Tibial artery (tissue), 4 donors: ENCODE results near the gene PRKAR1B.

Source experiments
- DNase-seq, 2 donors: peaks; one replicate each; pipeline ENCODE4 v3.0.0-alpha.2; 2019
- H3K27ac ChIP-seq, 2 donors: fragments of 200-600 bp; sonication (generic) in 1 of 2; 1 replicate in 1 of 2; 2 replicates in 1 of 2; pipeline ENCODE4 v1.5.1; 2018 to 2019; ENCODE audit warnings: mild to moderate bottlenecking in 1 of 2
- H3K27me3 ChIP-seq, 2 donors: fragments of 200-600 bp; sonication (generic) in 1 of 2; one replicate each; pipeline versions ENCODE4 v1.5.1 to v1.6.0; 2016 to 2019
- H3K36me3 ChIP-seq, 3 donors: fragments of 200-600 bp; sonication (generic) in 2 of 3; one replicate each; pipeline ENCODE4 v1.5.1; 2016 to 2019; ENCODE audit warnings: mild to moderate bottlenecking in 2 of 3
- H3K4me1 ChIP-seq, 4 donors: fragments of 200-600 bp; sonication (generic) in 2 of 4; 1 replicate in 3 of 4; 2 replicates in 1 of 4; pipeline ENCODE4 v1.5.1; 2016 to 2019
- H3K4me3 ChIP-seq, 2 donors: fragments of 200-600 bp; sonication (generic) in 1 of 2; 1 replicate in 1 of 2; 2 replicates in 1 of 2; pipeline ENCODE4 v1.5.1; 2018 to 2019; ENCODE audit warnings: mild to moderate bottlenecking in 2 of 2
- H3K9me3 ChIP-seq, 3 donors: fragments of 200-600 bp; sonication (generic) in 1 of 3; one replicate each; pipeline ENCODE4 v1.5.1; 2016 to 2019
- intact Hi-C: fragments of 100-400 bp; cut with DNase I; formaldehyde crosslinking; loops from one replicate; pipeline ENCODE4 v1.15.0; 2023; ENCODE audit warnings: low total_unique reads
- TF ChIP-seq, protein P1 (sequence below), 2 experiments: fragments of 200-600 bp in 1 of 2; fragments of 450-650 bp in 1 of 2; IDR thresholded peaks; one replicate each; pipeline ENCODE4 v1.5.1; 2017 to 2019; ENCODE audit warnings: antibody characterized with exemption in 2 of 2, mild to moderate bottlenecking in 1 of 2, moderate library complexity in 1 of 2

Gene PRKAR1B

DNA sequence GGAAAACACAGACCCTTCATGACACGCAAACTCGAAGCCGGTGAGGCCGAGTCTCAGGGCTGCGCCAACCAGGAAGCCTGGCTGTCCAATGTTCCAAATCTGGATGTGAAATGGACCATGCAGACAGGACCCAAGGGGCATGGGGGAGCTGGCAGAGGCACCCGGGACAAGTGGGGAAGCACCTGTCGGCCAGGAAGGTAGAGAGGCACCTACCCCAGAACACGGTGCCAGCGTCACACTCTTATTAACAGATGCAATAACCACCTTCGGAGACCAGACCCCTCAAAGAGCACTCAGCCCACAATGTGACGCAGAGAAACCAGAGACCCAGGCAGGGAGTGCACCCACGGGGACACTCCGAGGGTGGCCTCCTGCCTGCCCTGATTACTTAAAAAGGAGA lies 119.1 kb downstream of the PRKAR1B start:
- Histone ChIP-seq H3K4me3 (no peak overlapping the region), H3K27ac (peak overlapping the region; percentile 59 to 67), H3K27me3 (no peaks in the 10 kb centered on the region), H3K4me1 (peaks cover 0 to 60% (median 37%) of the 10 kb centered on the region in 4 donors), H3K9me3 (no peaks in the 10 kb centered on the region), H3K36me3 (no peaks in the 10 kb centered on the region)
- DNase-seq = no peak
- TF ChIP-seq, protein P1, sequence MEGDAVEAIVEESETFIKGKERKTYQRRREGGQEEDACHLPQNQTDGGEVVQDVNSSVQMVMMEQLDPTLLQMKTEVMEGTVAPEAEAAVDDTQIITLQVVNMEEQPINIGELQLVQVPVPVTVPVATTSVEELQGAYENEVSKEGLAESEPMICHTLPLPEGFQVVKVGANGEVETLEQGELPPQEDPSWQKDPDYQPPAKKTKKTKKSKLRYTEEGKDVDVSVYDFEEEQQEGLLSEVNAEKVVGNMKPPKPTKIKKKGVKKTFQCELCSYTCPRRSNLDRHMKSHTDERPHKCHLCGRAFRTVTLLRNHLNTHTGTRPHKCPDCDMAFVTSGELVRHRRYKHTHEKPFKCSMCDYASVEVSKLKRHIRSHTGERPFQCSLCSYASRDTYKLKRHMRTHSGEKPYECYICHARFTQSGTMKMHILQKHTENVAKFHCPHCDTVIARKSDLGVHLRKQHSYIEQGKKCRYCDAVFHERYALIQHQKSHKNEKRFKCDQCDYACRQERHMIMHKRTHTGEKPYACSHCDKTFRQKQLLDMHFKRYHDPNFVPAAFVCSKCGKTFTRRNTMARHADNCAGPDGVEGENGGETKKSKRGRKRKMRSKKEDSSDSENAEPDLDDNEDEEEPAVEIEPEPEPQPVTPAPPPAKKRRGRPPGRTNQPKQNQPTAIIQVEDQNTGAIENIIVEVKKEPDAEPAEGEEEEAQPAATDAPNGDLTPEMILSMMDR (IDR thresholded peaks at IDR 0.05) = no peak
- intact Hi-C loops = no loop called here

DNA sequence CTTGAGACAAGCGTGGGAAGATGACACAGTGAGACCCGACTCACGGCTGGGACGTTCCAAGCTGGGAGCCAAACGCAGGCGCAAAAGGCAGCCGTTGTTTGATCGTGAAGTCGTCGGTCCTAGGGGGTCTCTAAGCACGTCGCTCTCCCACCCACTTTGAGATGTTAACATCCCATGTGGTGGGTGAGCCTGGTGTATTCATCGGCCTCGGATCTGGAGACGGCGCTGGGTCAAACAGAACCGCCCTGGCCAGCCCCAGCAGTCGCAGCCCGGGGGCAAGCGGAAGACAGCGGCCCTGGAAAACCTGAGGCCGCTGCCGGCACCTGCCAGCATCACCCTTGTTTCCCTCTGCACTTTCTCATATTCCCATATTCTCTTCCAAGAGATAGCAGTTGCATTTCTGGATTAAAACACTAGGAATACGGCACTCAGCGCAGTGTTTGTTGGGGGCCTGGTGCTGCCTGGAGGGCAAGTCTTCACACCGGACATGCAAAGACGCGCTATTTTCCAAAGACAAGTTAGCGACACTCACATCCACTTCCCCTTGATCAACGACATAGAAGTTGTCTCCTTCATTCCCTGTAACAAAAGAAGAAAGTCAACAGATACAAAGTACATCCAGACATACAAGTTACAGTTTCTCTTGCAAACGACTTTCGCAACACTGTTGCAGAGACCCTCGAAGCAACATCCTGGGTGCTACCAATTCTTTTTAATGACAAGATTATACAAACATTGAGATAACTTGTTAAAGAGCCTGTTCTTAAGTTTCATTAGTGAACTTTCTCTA lies 121.2 kb downstream of the PRKAR1B start:
- TF ChIP-seq, protein P1 (IDR thresholded peaks at IDR 0.05) = no peak
- Histone ChIP-seq H3K36me3 (no peaks in the 10 kb centered on the region), H3K27me3 (no peaks in the 10 kb centered on the region), H3K4me3 (no peak overlapping the region), H3K4me1 (peaks cover 0 to 73% (median 52%) of the 10 kb centered on the region in 4 donors), H3K27ac (peak overlapping the region; percentile 89 to 91), H3K9me3 (no peaks in the 10 kb centered on the region)
- intact Hi-C loops = no loop called here
- no peak for DNase-seq

DNA sequence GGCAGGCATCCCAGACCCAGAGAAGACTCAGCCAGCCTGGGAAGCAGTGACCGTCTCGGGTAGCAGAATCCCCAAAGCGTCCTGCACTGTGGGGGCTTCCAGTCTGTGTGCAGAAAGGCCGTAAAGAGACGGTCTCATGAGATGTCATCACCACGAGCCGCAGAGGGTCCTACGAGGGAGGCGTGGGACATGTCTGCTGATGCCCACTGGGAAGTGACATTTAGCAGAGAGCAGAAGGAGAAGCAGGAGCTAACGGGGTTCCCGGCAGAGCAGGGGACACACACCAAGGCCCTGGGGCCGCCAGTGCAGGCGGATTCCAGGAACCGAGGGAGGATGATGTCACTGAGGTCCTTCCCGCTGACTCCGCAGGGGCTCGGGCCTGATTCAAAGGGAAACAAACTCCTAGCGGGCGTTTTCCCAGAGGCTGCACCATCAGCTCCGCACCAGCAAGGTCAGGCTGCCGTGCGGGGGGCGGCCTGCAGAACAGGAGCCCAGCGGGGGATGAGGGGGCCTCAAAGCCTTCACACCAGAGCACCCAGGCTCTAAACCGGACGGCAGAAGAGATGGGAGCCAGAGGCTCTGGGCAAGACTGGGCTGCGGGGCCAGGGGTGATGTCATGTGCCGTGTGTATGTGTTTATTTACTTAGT lies 122.1 kb downstream of the PRKAR1B start:
- Histone ChIP-seq H3K4me3 (peak overlapping the region; percentile 22 to 34), H3K4me1 (peaks cover 0 to 74% (median 52%) of the 10 kb centered on the region in 4 donors), H3K27me3 (no peaks in the 10 kb centered on the region), H3K36me3 (no peaks in the 10 kb centered on the region), H3K27ac (peak overlapping the region; percentile 89 to 91), H3K9me3 (no peaks in the 10 kb centered on the region)
- DNase-seq = peak; percentile 47 to 82
- TF ChIP-seq, protein P1 (IDR thresholded peaks at IDR 0.05) = no peak
- intact Hi-C loops = loop anchor here (5.0 kb wide), 1 partner anchor 88 kb away; the partner anchor contains the start of gene PDGFA

DNA sequence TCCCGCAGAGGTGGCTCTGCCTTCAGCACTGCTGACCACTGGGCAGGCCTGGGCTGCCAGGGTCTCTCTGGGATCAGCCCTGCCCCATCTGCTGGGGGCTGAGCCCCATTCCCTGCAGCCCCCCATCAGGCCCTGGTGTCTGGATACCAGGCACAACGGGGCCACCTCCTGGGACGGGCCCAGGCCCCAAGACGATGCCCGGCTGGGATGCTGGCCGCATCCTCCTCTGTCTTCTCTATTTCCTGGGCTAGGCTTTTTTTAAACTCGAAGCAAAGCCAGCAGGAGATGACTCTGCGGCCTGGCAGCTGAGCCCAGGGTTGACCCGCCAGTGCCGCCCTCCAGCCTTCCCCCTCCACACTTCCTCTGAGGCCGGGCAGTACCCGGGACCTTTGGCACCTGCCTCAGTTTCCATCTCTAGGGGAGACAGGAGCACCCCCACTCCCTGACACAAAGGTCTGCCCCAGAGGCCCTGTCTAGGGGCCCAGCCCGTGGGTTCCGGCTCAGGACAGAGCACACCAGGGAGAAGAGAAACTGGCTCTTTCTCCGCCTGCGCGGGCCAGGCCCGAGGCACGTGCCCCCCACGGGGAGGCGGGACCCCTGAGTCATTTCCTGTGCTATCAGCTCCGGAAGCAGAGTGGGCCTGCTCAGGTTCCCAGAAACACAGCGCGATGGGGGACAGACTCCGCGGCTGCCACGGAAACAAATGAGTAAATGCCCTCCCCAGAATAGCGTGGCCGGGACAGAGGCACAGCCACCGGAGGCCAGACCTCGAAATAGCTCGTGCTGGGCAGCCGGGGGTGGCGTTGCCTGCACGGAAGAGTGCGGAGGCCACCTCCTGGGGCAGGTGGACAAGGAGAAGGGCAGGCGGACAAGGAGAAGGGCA lies 122.8 kb downstream of the PRKAR1B start:
- DNase-seq = peak; percentile 88 to 96
- Histone ChIP-seq H3K4me1 (peaks cover 0 to 76% (median 52%) of the 10 kb centered on the region in 4 donors), H3K36me3 (no peaks in the 10 kb centered on the region), H3K9me3 (no peaks in the 10 kb centered on the region), H3K27ac (peak overlapping the region; percentile 89 to 91), H3K27me3 (no peaks in the 10 kb centered on the region), H3K4me3 (peak overlapping the region; percentile 22 to 34)
- TF ChIP-seq, protein P1 (IDR thresholded peaks at IDR 0.05) = no peak
- intact Hi-C loops = loop anchor here (5.0 kb wide), 1 partner anchor 87 kb away; the partner anchor contains the start of gene PDGFA
